Measurements from ENCODE around the gene PSMC1.

- no peak for TF ChIP-seq CTCF (conservative IDR thresholded peaks at IDR 0.05; ENCODE audit: low read depth in 2 of 2)
- no peak for TF ChIP-seq EZH2phosphoT487 (IDR thresholded peaks at IDR 0.05; ENCODE audit: unreplicated experiment)
- no peak for TF ChIP-seq EZH2 (IDR thresholded peaks at IDR 0.05; ENCODE audit: low read depth, unreplicated experiment)
- no peak for TF ChIP-seq NANOG (IDR thresholded peaks at IDR 0.05; ENCODE audit: borderline replicate concordance)
- TF ChIP-seq, protein P1, sequence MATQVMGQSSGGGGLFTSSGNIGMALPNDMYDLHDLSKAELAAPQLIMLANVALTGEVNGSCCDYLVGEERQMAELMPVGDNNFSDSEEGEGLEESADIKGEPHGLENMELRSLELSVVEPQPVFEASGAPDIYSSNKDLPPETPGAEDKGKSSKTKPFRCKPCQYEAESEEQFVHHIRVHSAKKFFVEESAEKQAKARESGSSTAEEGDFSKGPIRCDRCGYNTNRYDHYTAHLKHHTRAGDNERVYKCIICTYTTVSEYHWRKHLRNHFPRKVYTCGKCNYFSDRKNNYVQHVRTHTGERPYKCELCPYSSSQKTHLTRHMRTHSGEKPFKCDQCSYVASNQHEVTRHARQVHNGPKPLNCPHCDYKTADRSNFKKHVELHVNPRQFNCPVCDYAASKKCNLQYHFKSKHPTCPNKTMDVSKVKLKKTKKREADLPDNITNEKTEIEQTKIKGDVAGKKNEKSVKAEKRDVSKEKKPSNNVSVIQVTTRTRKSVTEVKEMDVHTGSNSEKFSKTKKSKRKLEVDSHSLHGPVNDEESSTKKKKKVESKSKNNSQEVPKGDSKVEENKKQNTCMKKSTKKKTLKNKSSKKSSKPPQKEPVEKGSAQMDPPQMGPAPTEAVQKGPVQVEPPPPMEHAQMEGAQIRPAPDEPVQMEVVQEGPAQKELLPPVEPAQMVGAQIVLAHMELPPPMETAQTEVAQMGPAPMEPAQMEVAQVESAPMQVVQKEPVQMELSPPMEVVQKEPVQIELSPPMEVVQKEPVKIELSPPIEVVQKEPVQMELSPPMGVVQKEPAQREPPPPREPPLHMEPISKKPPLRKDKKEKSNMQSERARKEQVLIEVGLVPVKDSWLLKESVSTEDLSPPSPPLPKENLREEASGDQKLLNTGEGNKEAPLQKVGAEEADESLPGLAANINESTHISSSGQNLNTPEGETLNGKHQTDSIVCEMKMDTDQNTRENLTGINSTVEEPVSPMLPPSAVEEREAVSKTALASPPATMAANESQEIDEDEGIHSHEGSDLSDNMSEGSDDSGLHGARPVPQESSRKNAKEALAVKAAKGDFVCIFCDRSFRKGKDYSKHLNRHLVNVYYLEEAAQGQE (IDR thresholded peaks at IDR 0.05; ENCODE audit: unreplicated experiment): no peak
- TF ChIP-seq POLR2AphosphoS5 (IDR thresholded peaks at IDR 0.05; ENCODE audit: low read depth): no peak
- TF ChIP-seq JUNB (IDR thresholded peaks at IDR 0.05; ENCODE audit: unreplicated experiment): no peak
- no peak for TF ChIP-seq ZNF331 (CRISPR knock-in tag; IDR thresholded peaks at IDR 0.05; ENCODE audit: low read depth)
- no peak for TF ChIP-seq ETS1 (IDR thresholded peaks at IDR 0.05)
- TF ChIP-seq STAT1 (IDR thresholded peaks at IDR 0.05; ENCODE audit: unreplicated experiment): no peak
Measured at GRCh38 chr14:90263748-90264449, 7.5 kb downstream of the PSMC1 start.

All from GM23338 (cell line).